Parathyroid adenoma (tissue), 2 donors: ENCODE results near the gene PTPRA.
A peak's percentile ranks its signal among the peaks of the same experiment; 100 is the strongest.

ENCODE experiments used
- H2AFZ ChIP-seq: fragments of 300-600 bp; sonication (generic); one replicate; pipeline ENCODE4 v1.7.0; 2017; ENCODE audit warnings: antibody characterized with exemption, mild to moderate bottlenecking
- H3K27ac ChIP-seq: fragments of 300-600 bp; sonication (generic); one replicate; pipeline ENCODE4 v1.7.0; 2017
- H3K27me3 ChIP-seq: fragments of 300-600 bp; sonication (generic); one replicate; pipeline ENCODE4 v1.7.0; 2017; ENCODE audit warnings: low read length; ENCODE audit not compliant: control insufficient read depth, insufficient read depth
- H3K36me3 ChIP-seq: fragments of 300-600 bp; sonication (generic); one replicate; pipeline ENCODE4 v1.7.0; 2017; ENCODE audit warnings: low read length; ENCODE audit not compliant: control insufficient read depth, insufficient read depth
- H3K4me1 ChIP-seq: fragments of 300-600 bp; sonication (generic); one replicate; pipeline ENCODE4 v1.7.0; 2017; ENCODE audit warnings: control low read depth
- H3K4me2 ChIP-seq: fragments of 300-600 bp; sonication (generic); one replicate; pipeline ENCODE4 v1.7.0; 2017; ENCODE audit warnings: low read length
- H3K4me3 ChIP-seq: fragments of 300-600 bp; sonication (generic); one replicate; pipeline ENCODE4 v1.7.0; 2017; ENCODE audit warnings: low read depth, low read length
- H3K79me2 ChIP-seq: fragments of 300-600 bp; sonication (generic); one replicate; pipeline ENCODE4 v1.7.0; 2017; ENCODE audit warnings: control low read depth
- H3K9ac ChIP-seq: fragments of 300-600 bp; sonication (generic); one replicate; pipeline ENCODE4 v1.7.0; 2017; ENCODE audit warnings: mild to moderate bottlenecking
- H3K9me3 ChIP-seq: fragments of 300-600 bp; sonication (generic); one replicate; pipeline ENCODE4 v1.7.0; 2017; ENCODE audit warnings: low read length; ENCODE audit not compliant: control insufficient read depth
- CTCF ChIP-seq: fragments of 300-600 bp; sonication (generic); IDR thresholded peaks from one replicate; pipeline ENCODE4 v1.7.0; 2017; ENCODE audit warnings: antibody characterized with exemption, mild to moderate bottlenecking
- donor health status: primary hyperparathyroidism.

The PTPRA gene

GRCh38 chr20:2873747-2874041, 413 bp downstream of the PTPRA start:
- Histone ChIP-seq H3K79me2 (peaks cover 16% of the 10 kb centered on the region), H3K9me3 (no peaks in the 10 kb centered on the region), H3K4me1 (no peaks in the 10 kb centered on the region), H3K9ac (peak overlapping the region; percentile 69), H3K4me2 (peak overlapping the region; percentile 86), H3K27ac (no peak overlapping the region), H3K4me3 (peak overlapping the region; percentile 92), H2AFZ (peak overlapping the region; percentile 92), H3K36me3 (no peaks in the 10 kb centered on the region), H3K27me3 (no peaks in the 10 kb centered on the region)
- no peak for TF ChIP-seq CTCF

DNA sequence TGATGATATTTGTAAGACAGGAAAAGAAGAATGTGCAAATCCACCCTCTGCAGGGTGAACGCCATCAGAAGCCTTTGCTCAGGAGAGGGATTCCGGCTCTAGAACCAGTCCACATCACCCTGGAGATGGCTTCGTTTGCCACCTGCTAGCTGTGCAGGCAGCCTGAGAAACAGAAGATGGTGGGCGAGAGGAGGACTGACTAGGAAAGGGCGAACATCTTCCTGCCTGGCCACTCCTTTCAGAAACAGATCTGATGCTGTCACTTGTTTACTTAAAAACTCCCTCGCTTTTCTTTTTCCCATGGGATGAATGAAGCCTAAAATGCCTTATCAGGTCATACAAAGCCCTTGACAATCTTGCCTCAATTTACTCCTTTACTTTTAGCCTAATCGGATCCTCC, 1.2 kb downstream of the PTPRA start:
- no peaks in the 10 kb centered on the region for H3K9me3 ChIP-seq
- H2AFZ ChIP-seq, result peak overlapping the region; percentile 92
- H3K27me3 ChIP-seq, result no peaks in the 10 kb centered on the region
- peaks cover 16% of the 10 kb centered on the region for H3K79me2 ChIP-seq
- no peak overlapping the region for H3K27ac ChIP-seq
- H3K36me3 ChIP-seq, result no peaks in the 10 kb centered on the region
- TF ChIP-seq CTCF, result no peak
- peak overlapping the region; percentile 92 for H3K4me3 ChIP-seq
- H3K9ac ChIP-seq, result peak overlapping the region; percentile 69
- no peaks in the 10 kb centered on the region for H3K4me1 ChIP-seq
- H3K4me2 ChIP-seq, result peak overlapping the region; percentile 86

- Histone ChIP-seq H3K4me2 (no peak overlapping the region), H3K27me3 (no peaks in the 10 kb centered on the region), H3K4me3 (no peak overlapping the region), H2AFZ (no peak overlapping the region), H3K27ac (no peak overlapping the region), H3K4me1 (no peaks in the 10 kb centered on the region), H3K79me2 (peaks cover 16% of the 10 kb centered on the region), H3K9me3 (no peaks in the 10 kb centered on the region), H3K36me3 (no peaks in the 10 kb centered on the region), H3K9ac (no peak overlapping the region)
- TF ChIP-seq CTCF, result no peak
These were observed 2.5 kb downstream of the PTPRA start for GRCh38 chr20:2875690-2876203.

- Histone ChIP-seq H3K4me1 (no peaks in the 10 kb centered on the region), H3K27me3 (no peaks in the 10 kb centered on the region), H3K79me2 (peaks cover 16% of the 10 kb centered on the region), H3K9ac (no peak overlapping the region), H3K27ac (no peak overlapping the region), H3K9me3 (no peaks in the 10 kb centered on the region), H3K4me3 (no peak overlapping the region), H2AFZ (no peak overlapping the region), H3K36me3 (no peaks in the 10 kb centered on the region), H3K4me2 (no peak overlapping the region)
- TF ChIP-seq CTCF, result no peak
These were observed 5.2 kb downstream of the PTPRA start for GRCh38 chr20:2878515-2878914.

DNA sequence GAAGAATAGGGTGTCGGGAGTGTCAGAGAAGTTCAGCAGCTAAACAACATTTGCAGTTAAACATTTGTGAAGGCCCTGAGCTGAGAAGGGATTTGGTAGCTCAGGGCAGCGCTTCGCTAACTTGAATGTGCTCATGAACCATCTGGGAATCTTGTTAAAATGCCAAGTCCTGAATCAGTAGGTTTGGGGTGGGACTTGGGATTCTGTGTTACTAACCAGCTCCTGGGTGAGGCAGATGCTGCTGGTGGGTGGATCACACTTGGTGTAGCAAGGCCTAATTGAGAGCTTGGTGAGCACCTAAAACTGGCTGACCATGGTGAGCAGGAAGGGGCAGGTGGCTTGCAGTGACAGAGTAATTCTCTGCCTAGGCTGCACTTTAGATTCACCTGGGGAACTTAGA, 5.9 kb downstream of the PTPRA start:
- Histone ChIP-seq H3K79me2 (peaks cover 13% of the 10 kb centered on the region), H3K4me1 (no peaks in the 10 kb centered on the region), H3K4me3 (no peak overlapping the region), H3K36me3 (no peaks in the 10 kb centered on the region), H3K27me3 (no peaks in the 10 kb centered on the region), H2AFZ (no peak overlapping the region), H3K4me2 (no peak overlapping the region), H3K9me3 (no peaks in the 10 kb centered on the region), H3K9ac (no peak overlapping the region), H3K27ac (no peak overlapping the region)
- TF ChIP-seq CTCF, result no peak
